ENCODE results near the gene ACAA2. TPM values are rescaled to one million over a fixed set of nuclear protein-coding genes. Genes with fewer than 3 reads are reported as not detected.
"Not testable (repeated sequence)": the region's sequence is repeated elsewhere in the genome, so short reads cannot be mapped to it uniquely, and the experiment has no call there.

ACAA2 gene
- total RNA-seq, 2 donors from 2014 or later, result 19.9 to 37.0 TPM

GRCh38 chr18:49842656-49843055 lies 29.3 kb upstream of the ACAA2 start:
- no peaks in the 10 kb centered on the region for H3K9me3 ChIP-seq
- H3K4me1 ChIP-seq (replicated peaks), result no peaks in the 10 kb centered on the region
- no peak overlapping the region for H3K4me3 ChIP-seq
- H3K27ac ChIP-seq, result no peak overlapping the region
- WGBS, result 85% methylated on average over 4 of the region's 4 CpGs
- no peak for DNase-seq (ENCODE audit: low spot score)
- H3K27me3 ChIP-seq (replicated peaks; ENCODE audit: insufficient read depth), result no peaks in the 10 kb centered on the region
- H3K36me3 ChIP-seq, result no peaks in the 10 kb centered on the region
- TF ChIP-seq CTCF (IDR thresholded peaks at IDR 0.05) (no peak), POLR2A (IDR thresholded peaks at IDR 0.05) (no peak), POLR2AphosphoS5 (IDR thresholded peaks at IDR 0.05) (no peak)
- intact Hi-C loops (cut with DNase I), result no loop called here

GRCh38 chr18:49841236-49842217 lies 28.2 kb upstream of the ACAA2 start:
- TF ChIP-seq POLR2A (IDR thresholded peaks at IDR 0.05), result no peak
- TF ChIP-seq CTCF (IDR thresholded peaks at IDR 0.05), result no peak
- TF ChIP-seq POLR2AphosphoS5 (IDR thresholded peaks at IDR 0.05), result no peak
- intact Hi-C loops (cut with DNase I), result no loop called here
- no peaks in the 10 kb centered on the region for H3K36me3 ChIP-seq
- no peak overlapping the region for H3K27ac ChIP-seq
- no peaks in the 10 kb centered on the region for H3K27me3 ChIP-seq (replicated peaks; ENCODE audit: insufficient read depth)
- no peaks in the 10 kb centered on the region for H3K9me3 ChIP-seq
- no peak for DNase-seq (ENCODE audit: low spot score)
- WGBS, result 92% methylated on average over 12 of the region's 12 CpGs
- H3K4me3 ChIP-seq, result no peak overlapping the region
- no peaks in the 10 kb centered on the region for H3K4me1 ChIP-seq (replicated peaks)

- Histone ChIP-seq H3K27me3 (replicated peaks; ENCODE audit: insufficient read depth) (no peaks in the 10 kb centered on the region), H3K4me3 (no peak overlapping the region), H3K27ac (no peak overlapping the region), H3K4me1 (replicated peaks) (no peaks in the 10 kb centered on the region), H3K36me3 (no peaks in the 10 kb centered on the region), H3K9me3 (no peaks in the 10 kb centered on the region)
- intact Hi-C loops (cut with DNase I), result no loop called here
- WGBS, result 96% methylated on average over 8 of the region's 8 CpGs
- TF ChIP-seq POLR2AphosphoS5 (IDR thresholded peaks at IDR 0.05), result no peak
- no peak for TF ChIP-seq POLR2A (IDR thresholded peaks at IDR 0.05)
- TF ChIP-seq CTCF (IDR thresholded peaks at IDR 0.05), result no peak
- no peak for DNase-seq (ENCODE audit: low spot score)
These were observed 25.7 kb upstream of the ACAA2 start for GRCh38 chr18:49839012-49839411.

GRCh38 chr18:49838381-49838780 lies 25.0 kb upstream of the ACAA2 start:
- 99% methylated on average over 4 of the region's 4 CpGs for WGBS
- no peaks in the 10 kb centered on the region for H3K27me3 ChIP-seq (replicated peaks; ENCODE audit: insufficient read depth)
- no peak for DNase-seq (ENCODE audit: low spot score)
- no peak overlapping the region for H3K27ac ChIP-seq
- no peak overlapping the region for H3K4me3 ChIP-seq
- intact Hi-C loops (cut with DNase I), result no loop called here
- no peaks in the 10 kb centered on the region for H3K4me1 ChIP-seq (replicated peaks)
- no peaks in the 10 kb centered on the region for H3K9me3 ChIP-seq
- H3K36me3 ChIP-seq, result no peaks in the 10 kb centered on the region
- TF ChIP-seq POLR2AphosphoS5 (IDR thresholded peaks at IDR 0.05), result no peak

GRCh38 chr18:49837889-49838288 lies 24.6 kb upstream of the ACAA2 start:
- WGBS, result 76% methylated on average over 5 of the region's 5 CpGs
- Histone ChIP-seq H3K27ac (no peak overlapping the region), H3K36me3 (no peaks in the 10 kb centered on the region), H3K27me3 (replicated peaks; ENCODE audit: insufficient read depth) (no peaks in the 10 kb centered on the region), H3K9me3 (no peaks in the 10 kb centered on the region), H3K4me1 (replicated peaks) (no peaks in the 10 kb centered on the region), H3K4me3 (no peak overlapping the region)
- no peak for DNase-seq (ENCODE audit: low spot score)
- TF ChIP-seq POLR2A (IDR thresholded peaks at IDR 0.05), result no peak
- no peak for TF ChIP-seq CTCF (IDR thresholded peaks at IDR 0.05)
- no peak for TF ChIP-seq POLR2AphosphoS5 (IDR thresholded peaks at IDR 0.05)
- intact Hi-C loops (cut with DNase I), result no loop called here

GRCh38 chr18:49837316-49837835 lies 24.0 kb upstream of the ACAA2 start:
- H3K36me3 ChIP-seq; H3K9me3 ChIP-seq; H3K27me3 ChIP-seq (replicated peaks; ENCODE audit: insufficient read depth); intact Hi-C loops (cut with DNase I); DNase-seq (ENCODE audit: low spot score); H3K4me1 ChIP-seq (replicated peaks); H3K27ac ChIP-seq; H3K4me3 ChIP-seq: not testable (repeated sequence)
- 84% methylated on average over 9 of the region's 9 CpGs for WGBS

Data from prostate gland (tissue), 2 donors.